Activated CD4-positive, alpha-beta T cell treated with anti-CD3 and anti-CD28 coated beads, Interleukin-2, amount 10 ng/mL, durations not matched to agents 7 days and 5 days (primary cell): ENCODE results near the gene RBM15. TPM values are rescaled to one million over a fixed set of nuclear protein-coding genes. Genes with fewer than 3 reads are reported as not detected.

Experiments
- CTCF ChIA-PET: fragments of 350-600 bp; sonication (Branson Sonifier 250); formaldehyde crosslinking; loops from one replicate; lab custom pipeline; 2021; ENCODE audit warnings: antibody characterized with exemption; lab: Charles Lee
- POLR2A ChIA-PET: fragments of 350-600 bp; sonication (Branson Sonifier 250); formaldehyde crosslinking; loops from one replicate; lab custom pipeline; 2021; ENCODE audit warnings: antibody characterized with exemption; lab: Charles Lee
- DNase-seq: peaks from one replicate; pipeline ENCODE4 v3.0.0-alpha.2; 2020
- H3K27ac Mint-ChIP-seq: one replicate; pipeline ENCODE4 v1.8.0; 2021; ENCODE audit warnings: mild to moderate bottlenecking, moderate library complexity, mixed read lengths
- H3K27me3 Mint-ChIP-seq: one replicate; pipeline ENCODE4 v1.8.0; 2021; ENCODE audit warnings: mixed read lengths
- H3K36me3 Mint-ChIP-seq: one replicate; pipeline ENCODE4 v1.8.0; 2021; ENCODE audit warnings: low read depth, mixed read lengths
- H3K4me1 Mint-ChIP-seq: one replicate; pipeline ENCODE4 v1.8.0; 2021; ENCODE audit warnings: mixed read lengths
- H3K4me3 Mint-ChIP-seq: one replicate; pipeline ENCODE4 v1.8.0; 2021; ENCODE audit warnings: mild to moderate bottlenecking, moderate library complexity, mixed read lengths
- H3K9me3 Mint-ChIP-seq: one replicate; pipeline ENCODE4 v1.8.0; 2021; ENCODE audit warnings: mixed read lengths
- total RNA-seq, 2 experiments: library from RNA; stranded (reverse); gene quantifications; one replicate each; pipeline ENCODE4 v1.2.3, GENCODE V29; 2021

RBM15 gene
- total RNA-seq, 2 experiments from 2014 or later = 69.9 to 71.2 TPM

GRCh38 chr1:110375490-110375889 is 36.3 kb downstream of the RBM15 start:
- Mint-ChIP-seq H3K4me3 (no peak overlapping the region), H3K36me3 (peaks cover 53% of the 10 kb centered on the region), H3K4me1 (peaks cover 1% of the 10 kb centered on the region), H3K27ac (no peak overlapping the region), H3K27me3 (no peaks in the 10 kb centered on the region), H3K9me3 (no peaks in the 10 kb centered on the region)
- DNase-seq = no peak
- POLR2A ChIA-PET = no interaction called here
- CTCF ChIA-PET = no interaction called here

- H3K9me3 Mint-ChIP-seq = no peaks in the 10 kb centered on the region
- no peaks in the 10 kb centered on the region for H3K27me3 Mint-ChIP-seq
- H3K27ac Mint-ChIP-seq = no peak overlapping the region
- peaks cover 21% of the 10 kb centered on the region for H3K4me1 Mint-ChIP-seq
- no peak for DNase-seq
- CTCF ChIA-PET = interaction anchor here (0.5 to 1.4 kb wide), 2 partner anchors 34 to 41 kb away, joined by 3 to 6 read pairs; partner anchors contain the start of gene RBM15
- peaks cover 47% of the 10 kb centered on the region for H3K36me3 Mint-ChIP-seq
- H3K4me3 Mint-ChIP-seq = no peak overlapping the region
- POLR2A ChIA-PET = interaction anchor here (0.6 kb wide), 1 partner anchor 1145 kb away, joined by 4 read pairs; no protein-coding TSS in a partner anchor
These were observed 41.6 kb downstream of the RBM15 start for GRCh38 chr1:110380672-110381283.

GRCh38 chr1:110383251-110383990 is 44.2 kb downstream of the RBM15 start:
- DNase-seq = peak; percentile 10
- H3K36me3 Mint-ChIP-seq = peaks cover 35% of the 10 kb centered on the region
- POLR2A ChIA-PET = interaction anchor here (0.6 kb wide), 1 partner anchor 38 kb away, joined by 4 read pairs; no protein-coding TSS in a partner anchor
- H3K4me1 Mint-ChIP-seq = peaks cover 26% of the 10 kb centered on the region
- CTCF ChIA-PET = interaction anchor here (0.6 to 1.0 kb wide), 3 partner anchors 28 to 176 kb away, joined by 3 read pairs; no protein-coding TSS in a partner anchor
- no peaks in the 10 kb centered on the region for H3K27me3 Mint-ChIP-seq
- H3K9me3 Mint-ChIP-seq = no peaks in the 10 kb centered on the region
- peak overlapping the region; percentile 60 for H3K4me3 Mint-ChIP-seq
- peak overlapping the region; percentile 88 for H3K27ac Mint-ChIP-seq

DNA sequence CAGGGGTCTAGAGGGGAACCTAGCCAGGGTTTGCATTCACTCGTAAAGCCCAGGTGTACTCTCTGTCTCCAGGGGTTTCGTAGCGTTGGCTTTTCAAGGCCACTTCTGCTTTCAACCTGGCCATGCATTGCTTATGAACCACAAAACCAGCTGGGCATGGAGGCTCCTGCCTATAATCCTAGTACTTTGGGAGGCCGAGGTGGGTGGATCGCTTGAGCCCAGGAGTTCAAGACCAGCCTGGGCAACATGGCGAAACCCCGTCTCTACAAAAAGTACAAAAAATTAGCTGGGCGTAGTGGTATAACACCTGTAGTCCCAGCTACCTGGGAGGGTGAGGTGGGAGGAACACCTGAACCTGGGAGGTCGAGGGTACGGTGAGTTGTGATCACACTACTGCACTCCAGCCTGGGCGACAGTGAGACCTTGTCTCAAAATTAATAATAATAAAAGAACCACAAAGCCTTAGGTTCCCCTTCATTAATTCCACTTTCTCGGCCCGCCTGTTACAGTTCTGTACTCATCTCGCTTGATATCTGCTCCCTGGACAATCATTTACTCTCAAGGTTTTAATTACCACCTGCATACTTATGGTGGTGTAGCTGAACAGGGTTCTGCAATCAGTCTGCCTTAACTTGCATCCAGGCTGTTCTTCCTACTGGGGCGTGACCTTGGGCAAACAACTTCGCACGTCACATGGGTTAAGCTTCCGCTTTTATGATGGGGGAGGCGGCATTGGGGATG is 45.6 kb downstream of the RBM15 start:
- ChIA-PET CTCF (interaction anchor here (1.6 kb wide), 1 partner anchor 72 kb away, joined by 3 read pairs; no protein-coding TSS in a partner anchor), POLR2A (no interaction called here)
- no peak for DNase-seq
- no peaks in the 10 kb centered on the region for H3K27me3 Mint-ChIP-seq
- peak overlapping the region; percentile 88 for H3K27ac Mint-ChIP-seq
- H3K4me1 Mint-ChIP-seq = peaks cover 26% of the 10 kb centered on the region
- H3K36me3 Mint-ChIP-seq = peaks cover 26% of the 10 kb centered on the region
- no peak overlapping the region for H3K4me3 Mint-ChIP-seq
- H3K9me3 Mint-ChIP-seq = no peaks in the 10 kb centered on the region

GRCh38 chr1:110385369-110385768 is 46.2 kb downstream of the RBM15 start:
- ChIA-PET POLR2A (no interaction called here), CTCF (interaction anchor here (1.6 kb wide), 1 partner anchor 73 kb away, joined by 3 read pairs; no protein-coding TSS in a partner anchor)
- Mint-ChIP-seq H3K4me3 (no peak overlapping the region), H3K9me3 (no peaks in the 10 kb centered on the region), H3K4me1 (peaks cover 26% of the 10 kb centered on the region), H3K27me3 (no peaks in the 10 kb centered on the region), H3K36me3 (peaks cover 21% of the 10 kb centered on the region), H3K27ac (no peak overlapping the region)
- no peak for DNase-seq

- no peak for DNase-seq
- CTCF ChIA-PET = interaction anchor here (0.7 to 1.7 kb wide), 7 partner anchors 12 to 49 kb away, joined by 3 to 6 read pairs (median 4); no protein-coding TSS in a partner anchor
- H3K4me1 Mint-ChIP-seq = peaks cover 29% of the 10 kb centered on the region
- H3K27ac Mint-ChIP-seq = no peak overlapping the region
- POLR2A ChIA-PET = interaction anchor here (0.6 kb wide), 1 partner anchor 45 kb away, joined by 5 read pairs; no protein-coding TSS in a partner anchor
- H3K4me3 Mint-ChIP-seq = no peak overlapping the region
- no peaks in the 10 kb centered on the region for H3K27me3 Mint-ChIP-seq
- no peaks in the 10 kb centered on the region for H3K9me3 Mint-ChIP-seq
- H3K36me3 Mint-ChIP-seq = peaks cover 14% of the 10 kb centered on the region
These were observed 48.0 kb downstream of the RBM15 start for GRCh38 chr1:110387048-110387754.

DNA sequence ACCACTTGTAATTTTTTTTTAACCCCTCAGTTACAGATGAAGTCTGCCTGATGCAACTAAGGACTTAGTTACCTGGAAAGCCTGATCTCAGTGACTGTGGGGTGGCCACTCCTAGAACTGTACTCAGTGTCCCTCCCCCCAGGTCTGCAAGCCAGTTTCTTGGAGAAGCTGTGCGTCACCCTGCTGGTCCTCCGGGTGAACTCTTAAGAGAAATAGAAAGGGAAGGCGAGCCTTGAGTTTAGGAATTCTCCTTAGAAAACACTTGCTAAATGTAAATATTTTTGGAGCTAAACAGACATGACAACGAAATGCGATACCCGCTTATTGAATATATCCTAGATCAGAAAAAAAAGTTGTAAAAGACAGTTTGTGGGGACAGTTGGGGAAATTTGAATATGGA is 50.9 kb downstream of the RBM15 start:
- Mint-ChIP-seq H3K36me3 (peaks cover 9% of the 10 kb centered on the region), H3K27me3 (no peaks in the 10 kb centered on the region), H3K9me3 (no peaks in the 10 kb centered on the region), H3K4me3 (no peak overlapping the region), H3K4me1 (peaks cover 8% of the 10 kb centered on the region), H3K27ac (no peak overlapping the region)
- no peak for DNase-seq
- CTCF ChIA-PET = no interaction called here
- POLR2A ChIA-PET = no interaction called here

DNA sequence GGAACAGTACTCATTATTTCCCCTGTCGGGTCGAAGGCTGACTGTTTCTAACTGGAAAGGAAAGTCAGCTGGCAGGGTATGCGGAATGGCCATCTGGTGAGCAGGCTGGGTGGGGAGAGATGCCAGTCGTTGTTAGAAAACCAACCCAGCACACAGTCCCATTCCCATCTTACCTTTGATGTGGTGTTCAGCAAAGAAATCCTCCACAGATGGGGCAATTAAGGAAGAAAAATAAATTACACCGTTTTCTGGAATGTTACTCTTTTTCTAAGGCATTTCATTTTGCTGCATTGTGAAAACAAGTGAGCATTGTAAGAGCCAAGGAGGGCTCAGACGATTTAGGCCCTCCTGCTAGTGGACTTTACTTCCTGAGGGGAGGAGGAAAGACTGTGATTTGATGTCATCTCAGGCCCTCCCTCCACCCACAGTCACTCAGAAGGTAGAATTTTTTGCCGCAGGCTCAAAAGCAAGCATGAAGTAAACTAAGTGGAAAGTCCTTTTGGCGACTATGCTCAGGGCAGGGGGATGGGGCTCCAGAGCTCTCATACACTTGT is 51.6 kb downstream of the RBM15 start, which contains the start of gene SLC16A4:
SLC16A4 (minus strand) TSS at position 335 of the 554 bp plus-strand sequence. CDS start 1,703 bp downstream, outside the sequence.
- H3K27ac Mint-ChIP-seq = peak within 1 kb of the TSS; percentile 59
- peaks cover 16% of the 10 kb centered on the region for H3K36me3 Mint-ChIP-seq
- peaks cover 4% of the 10 kb centered on the region for H3K9me3 Mint-ChIP-seq
- H3K4me3 Mint-ChIP-seq = no peak within 1 kb of the TSS
- ChIA-PET POLR2A (no interaction called here), CTCF (no interaction called here)
- peaks cover 12% of the 10 kb centered on the region for H3K4me1 Mint-ChIP-seq
- no peaks in the 10 kb centered on the region for H3K27me3 Mint-ChIP-seq
- DNase-seq = no peak

DNA sequence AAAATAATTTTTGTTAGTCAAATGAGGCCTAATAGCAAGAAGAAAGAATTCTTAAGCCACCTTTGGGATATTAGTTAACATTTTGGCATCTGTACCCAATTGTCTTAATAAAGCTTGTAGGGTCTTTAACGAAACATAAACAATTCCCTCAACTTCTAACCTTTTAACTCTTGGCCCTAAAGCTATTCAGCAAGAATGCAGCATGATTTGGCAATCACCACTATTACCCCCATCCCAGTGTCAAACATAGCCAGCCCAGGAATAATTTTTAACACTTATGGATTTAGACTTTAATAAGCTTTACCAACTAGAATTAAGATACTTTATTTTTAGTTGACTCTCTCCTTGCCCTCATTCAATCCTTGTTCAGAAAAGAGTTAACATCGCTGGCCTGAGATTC is 54.1 kb downstream of the RBM15 start:
- H3K27me3 Mint-ChIP-seq = no peaks in the 10 kb centered on the region
- CTCF ChIA-PET = interaction anchor here (1.2 to 1.6 kb wide), 2 partner anchors 16 to 36 kb away, joined by 3 to 6 read pairs; no protein-coding TSS in a partner anchor
- H3K9me3 Mint-ChIP-seq = peaks cover 5% of the 10 kb centered on the region
- peaks cover 9% of the 10 kb centered on the region for H3K4me1 Mint-ChIP-seq
- DNase-seq = no peak
- POLR2A ChIA-PET = no interaction called here
- H3K4me3 Mint-ChIP-seq = no peak overlapping the region
- no peak overlapping the region for H3K27ac Mint-ChIP-seq
- H3K36me3 Mint-ChIP-seq = peaks cover 19% of the 10 kb centered on the region

DNA sequence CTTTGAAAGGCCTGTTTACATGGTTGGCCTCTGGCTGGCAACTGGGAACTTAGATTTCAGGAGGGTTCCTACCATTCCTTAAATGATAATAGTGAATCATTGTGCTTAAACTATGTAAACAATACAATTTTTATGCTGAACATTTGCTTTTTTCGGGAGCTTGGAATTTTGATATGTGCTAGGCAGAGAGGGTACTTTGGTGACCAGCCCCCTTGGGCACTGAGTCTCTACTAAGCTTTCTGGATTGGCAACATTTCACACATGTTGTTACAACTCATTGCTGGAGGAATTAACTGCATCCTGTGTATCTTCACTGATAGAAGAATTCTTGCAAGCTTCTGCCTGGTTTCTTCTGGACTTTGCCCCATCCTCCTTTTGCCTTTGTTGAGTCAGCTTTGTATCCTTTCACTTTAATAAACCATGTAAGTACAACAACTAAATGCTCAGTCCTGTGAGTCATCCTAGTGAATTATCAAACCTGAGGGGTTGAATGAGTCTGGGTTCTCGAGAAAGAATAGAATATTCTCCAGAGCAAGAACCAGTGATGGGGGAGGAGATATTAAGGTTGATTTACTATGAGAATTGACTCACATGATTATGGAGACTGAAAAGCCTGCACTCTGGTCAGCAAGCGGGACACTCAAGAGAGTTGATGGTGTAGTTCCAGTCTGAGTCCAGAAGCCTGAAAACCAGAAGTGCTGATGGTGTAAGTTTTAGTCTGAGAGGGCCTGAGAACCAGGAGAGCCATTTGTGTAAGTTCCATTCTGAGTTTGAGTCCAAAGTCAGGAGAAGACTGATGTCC is 54.7 kb downstream of the RBM15 start:
- peaks cover 9% of the 10 kb centered on the region for H3K4me1 Mint-ChIP-seq
- H3K9me3 Mint-ChIP-seq = peaks cover 5% of the 10 kb centered on the region
- no peak overlapping the region for H3K27ac Mint-ChIP-seq
- no peak overlapping the region for H3K4me3 Mint-ChIP-seq
- no peak for DNase-seq
- H3K27me3 Mint-ChIP-seq = no peaks in the 10 kb centered on the region
- ChIA-PET POLR2A (no interaction called here), CTCF (interaction anchor here (1.2 to 1.6 kb wide), 2 partner anchors 15 to 37 kb away, joined by 3 to 6 read pairs; no protein-coding TSS in a partner anchor)
- peaks cover 20% of the 10 kb centered on the region for H3K36me3 Mint-ChIP-seq

GRCh38 chr1:110394493-110394820 is 55.3 kb downstream of the RBM15 start:
- no peak for DNase-seq
- Mint-ChIP-seq H3K36me3 (peaks cover 20% of the 10 kb centered on the region), H3K4me1 (peaks cover 9% of the 10 kb centered on the region), H3K9me3 (peaks cover 5% of the 10 kb centered on the region), H3K27me3 (no peaks in the 10 kb centered on the region), H3K4me3 (no peak overlapping the region), H3K27ac (no peak overlapping the region)
- ChIA-PET CTCF (interaction anchor here (1.6 kb wide), 2 partner anchors 14 to 102 kb away, joined by 4 to 6 read pairs; no protein-coding TSS in a partner anchor), POLR2A (no interaction called here)
